HG03460 (cell line): ENCODE data around the gene ADGRG6.

Experiments
- ATAC-seq: cut with Tn5 transposase; IDR thresholded peaks from one replicate; pipeline ENCODE4 v1.9.1; 2021; ENCODE audit not compliant: unreplicated experiment

Gene ADGRG6

DNA sequence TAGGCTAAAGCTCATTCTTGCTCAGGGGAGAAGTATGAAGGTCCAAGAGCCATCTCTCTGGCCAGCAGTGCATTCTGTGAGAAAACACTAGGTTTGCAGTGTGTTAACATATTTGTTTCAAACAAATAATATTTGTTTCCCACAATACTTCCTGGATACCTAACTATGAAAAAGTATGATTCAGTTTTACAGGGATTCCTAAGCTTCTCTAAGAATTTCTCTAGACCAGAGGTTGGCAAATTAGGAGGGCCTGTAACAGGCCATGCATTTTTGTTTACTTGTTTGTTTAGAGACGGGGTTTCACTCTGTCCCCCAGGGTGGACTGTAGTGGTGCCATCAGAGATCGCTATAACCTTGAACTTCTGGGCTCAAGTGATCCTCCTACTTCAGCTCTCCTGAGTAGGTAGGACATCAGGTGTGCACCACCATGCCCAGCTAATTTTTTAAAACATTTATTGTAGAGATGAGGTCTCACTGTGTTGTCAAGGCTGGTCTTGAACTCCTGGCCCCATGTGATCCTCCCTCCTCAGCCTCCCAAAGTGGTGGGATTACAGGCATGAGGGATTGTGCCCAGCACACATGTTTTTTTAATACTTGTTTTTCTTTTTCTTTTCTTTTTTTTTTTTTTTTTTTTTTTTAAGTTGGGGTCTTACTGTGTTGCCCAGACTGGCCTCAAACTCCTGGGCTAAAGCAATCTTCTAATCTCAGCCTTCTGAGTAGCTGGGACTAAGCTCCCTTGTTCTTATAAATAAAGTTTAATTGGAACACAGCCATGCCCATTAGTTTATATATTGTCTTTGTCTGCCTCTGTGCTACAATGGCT is 71.7 kb downstream of the ADGRG6 start:
- no peak for ATAC-seq

GRCh38 chr6:142374091-142374770 is 72.4 kb downstream of the ADGRG6 start:
- no peak for ATAC-seq

GRCh38 chr6:142374965-142375733 is 73.3 kb downstream of the ADGRG6 start:
- no peak for ATAC-seq

GRCh38 chr6:142376115-142376514 is 74.3 kb downstream of the ADGRG6 start:
- ATAC-seq: no peak

DNA sequence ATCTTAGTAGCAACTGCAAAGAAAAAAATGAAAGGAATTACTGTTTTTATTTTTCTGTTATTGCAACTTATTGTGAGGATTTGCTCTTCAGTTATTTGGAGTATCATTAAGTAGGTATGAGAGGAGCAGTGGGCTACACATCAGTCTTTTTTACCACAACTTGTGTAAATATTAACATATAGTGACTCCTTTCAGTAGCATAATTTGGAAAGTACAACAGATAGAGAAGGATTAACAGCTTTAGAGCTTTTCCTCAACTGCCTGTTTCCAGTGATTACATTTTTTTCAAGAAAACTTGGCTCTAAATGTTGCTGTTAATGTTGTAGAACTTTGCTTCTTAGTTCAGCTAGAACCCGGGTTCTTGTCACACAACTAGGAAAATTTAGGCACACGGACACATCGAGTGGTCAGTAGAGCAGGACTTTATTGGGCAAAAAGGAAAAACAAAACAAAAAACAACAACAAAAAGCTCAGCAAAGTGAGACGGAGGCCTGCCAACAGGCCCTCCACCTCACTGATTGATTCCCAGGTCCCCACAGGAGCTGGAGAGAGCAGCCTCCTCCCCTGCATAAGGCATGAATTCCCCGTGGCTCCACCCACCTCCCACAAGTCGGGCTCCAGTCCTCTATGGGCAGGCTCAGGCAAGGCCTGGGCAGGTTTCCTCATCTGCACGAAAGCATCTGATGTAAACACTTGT is 75.1 kb downstream of the ADGRG6 start:
- no peak for ATAC-seq

DNA sequence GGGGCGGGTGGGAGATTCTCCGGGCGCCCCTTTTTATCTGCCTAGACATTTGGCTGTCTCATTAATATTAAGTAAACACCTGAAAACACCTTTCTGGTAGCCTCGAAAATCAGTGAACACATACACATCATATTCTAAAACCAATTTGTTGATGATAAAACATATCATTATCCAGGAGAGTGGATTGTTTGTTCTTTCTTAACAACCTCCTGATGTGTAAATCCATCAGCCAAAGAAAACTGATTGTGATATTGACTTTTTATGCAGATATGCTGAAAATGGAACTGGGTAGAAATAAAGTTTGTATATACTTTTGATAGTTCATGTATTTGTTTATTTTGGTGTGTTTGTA is 75.7 kb downstream of the ADGRG6 start:
- no peak for ATAC-seq

DNA sequence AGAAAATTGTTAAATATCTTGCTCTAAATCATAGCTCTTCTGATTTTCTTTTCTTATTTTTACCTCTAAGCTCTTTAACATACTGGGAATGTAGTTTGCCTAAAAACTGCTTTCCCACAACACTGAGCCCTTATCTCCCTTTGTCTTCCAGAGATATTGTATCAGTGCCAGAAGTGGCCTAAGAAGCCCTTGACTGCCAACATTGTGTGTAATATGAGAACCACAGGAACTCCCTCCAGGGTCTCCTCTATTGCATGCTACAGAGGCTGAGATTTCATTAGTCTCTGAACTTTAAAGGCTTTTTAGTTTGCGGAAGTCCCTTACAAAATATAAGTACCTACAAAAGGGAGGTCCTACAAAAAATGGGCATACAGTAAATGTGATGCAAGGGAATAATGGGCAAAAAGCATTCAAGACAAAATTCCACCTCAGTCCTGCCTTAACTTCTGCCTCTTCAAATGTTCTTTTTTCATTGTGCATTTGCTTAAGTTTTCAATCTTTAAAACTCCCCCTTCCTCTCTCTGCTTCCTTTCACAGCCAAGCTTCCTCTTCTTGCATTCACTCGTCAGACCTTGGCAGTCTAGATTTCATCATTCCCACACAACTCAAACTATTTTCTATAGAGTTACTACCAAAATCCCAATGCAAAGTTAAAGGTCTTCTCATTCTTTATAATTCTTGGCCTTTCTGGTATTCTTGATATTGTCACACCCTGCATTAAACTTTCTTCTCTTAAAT is 76.5 kb downstream of the ADGRG6 start:
- no peak for ATAC-seq

DNA sequence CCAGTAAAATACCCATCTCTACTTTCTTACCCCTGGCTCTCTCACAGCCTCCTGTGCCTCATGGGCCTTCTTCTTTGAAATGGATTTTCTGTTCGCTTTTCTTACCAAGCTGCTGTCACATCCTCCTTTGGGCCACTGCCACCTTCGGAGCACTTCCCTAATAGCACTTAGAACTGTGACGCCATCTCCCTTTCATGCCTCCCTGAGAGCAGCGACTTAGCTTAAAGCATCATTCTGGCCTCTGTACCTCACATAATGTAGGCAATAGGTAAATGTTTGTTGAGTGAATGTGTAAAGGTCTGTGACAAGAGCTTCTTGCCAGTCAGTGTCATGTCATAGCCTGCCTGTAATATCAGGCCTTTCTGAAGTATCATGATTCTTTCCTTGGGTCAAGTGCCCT is 78.8 kb downstream of the ADGRG6 start:
- no peak for ATAC-seq

DNA sequence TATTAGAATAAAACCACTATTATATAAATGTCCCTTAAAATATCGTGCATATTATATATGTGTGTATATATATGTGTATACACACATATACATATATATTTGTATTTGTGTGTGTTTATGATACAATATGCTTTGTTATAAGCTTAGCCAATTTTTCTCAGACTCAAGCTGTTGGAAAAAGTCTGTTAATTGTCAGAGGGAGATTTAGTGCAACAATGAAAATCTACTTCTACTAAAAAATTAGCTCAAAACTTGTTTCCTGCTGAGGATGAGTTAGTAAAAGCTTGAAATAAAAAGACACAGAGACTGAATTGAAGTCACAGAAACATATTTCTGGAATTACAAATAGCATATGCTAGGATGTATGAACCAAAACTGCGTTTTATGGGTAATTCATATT is 79.4 kb downstream of the ADGRG6 start:
- ATAC-seq: no peak

- no peak for ATAC-seq
Observed at GRCh38 chr6:142381845-142382378, 80.1 kb downstream of the ADGRG6 start.

DNA sequence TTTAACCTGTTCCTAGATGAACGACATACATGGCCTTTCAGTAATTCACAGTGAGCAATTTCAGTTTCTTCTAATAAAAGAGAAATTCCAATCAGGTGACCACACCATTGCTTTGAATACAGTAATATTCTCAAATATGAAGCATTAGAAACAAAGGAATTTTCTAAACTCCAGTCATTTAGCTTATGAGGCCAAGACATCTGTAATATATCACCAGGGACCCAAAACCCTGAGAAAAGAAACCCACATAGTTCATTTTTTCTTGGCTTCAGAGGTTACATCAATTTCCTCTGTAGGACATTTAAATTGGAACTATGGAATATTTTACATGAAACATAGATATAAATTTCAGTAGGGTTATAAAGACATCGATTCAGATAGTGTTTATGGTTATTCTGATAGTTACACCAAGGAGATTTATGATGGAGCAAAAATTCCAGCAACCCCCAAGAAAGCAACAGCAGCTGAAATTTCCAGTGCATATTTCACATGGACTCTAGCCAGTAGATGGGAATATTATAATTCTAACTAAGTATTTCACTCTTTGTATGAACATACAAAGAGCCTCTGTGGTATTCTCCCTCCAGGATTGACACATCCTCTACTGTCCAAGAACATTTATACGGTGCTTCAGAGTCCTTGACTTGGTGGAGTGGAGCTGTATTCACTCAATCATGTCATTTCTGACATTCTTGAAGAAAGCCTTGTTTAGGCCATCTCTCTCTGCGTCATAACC is 82.9 kb downstream of the ADGRG6 start:
- ATAC-seq: no peak

DNA sequence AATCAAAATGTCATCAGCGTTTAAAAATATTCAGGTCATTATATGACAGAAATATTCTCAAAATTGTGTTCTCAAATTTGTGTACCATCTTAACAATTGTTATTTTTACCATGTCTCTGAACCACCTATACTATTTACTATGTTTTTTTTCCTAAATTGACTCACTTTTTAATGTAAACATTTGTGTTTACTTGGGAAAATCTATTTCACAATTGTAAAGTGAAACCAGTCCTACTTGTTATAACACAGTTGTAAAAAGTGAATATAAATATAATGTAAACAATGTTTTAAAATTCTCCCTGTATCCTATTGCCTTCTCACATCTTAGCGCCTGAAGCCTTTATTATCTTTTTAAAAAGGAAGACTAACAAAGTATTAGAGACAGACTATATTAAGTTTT is 83.5 kb downstream of the ADGRG6 start:
- no peak for ATAC-seq

DNA sequence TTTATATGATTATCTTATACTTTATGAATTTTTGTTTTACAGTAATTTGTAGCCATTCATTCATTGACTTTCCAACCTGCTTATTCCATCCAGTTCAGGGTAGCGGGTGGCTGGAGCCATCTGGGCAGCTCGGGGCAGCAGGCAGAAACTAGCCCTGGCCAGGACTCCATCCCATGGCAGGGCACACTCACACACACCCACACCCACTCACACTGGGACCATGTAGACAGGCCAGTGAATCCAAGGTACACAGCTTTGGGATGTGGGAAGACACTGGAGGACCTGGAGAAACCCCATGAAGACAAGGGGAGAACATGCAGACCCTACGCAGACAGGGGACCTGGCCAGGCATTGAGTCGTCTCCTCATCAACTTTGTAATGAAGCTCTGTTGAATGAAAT is 84.8 kb downstream of the ADGRG6 start:
- no peak for ATAC-seq

GRCh38 chr6:142387997-142388815 is 86.4 kb downstream of the ADGRG6 start:
- no peak for ATAC-seq

- peak; percentile 9 for ATAC-seq
Observed at GRCh38 chr6:142395266-142395665, 93.5 kb downstream of the ADGRG6 start.

- ATAC-seq: peak; percentile 96
Observed at GRCh38 chr6:142395768-142396231, 94.0 kb downstream of the ADGRG6 start.

- no peak for ATAC-seq
Observed at GRCh38 chr6:142398353-142398752, 96.5 kb downstream of the ADGRG6 start.

DNA sequence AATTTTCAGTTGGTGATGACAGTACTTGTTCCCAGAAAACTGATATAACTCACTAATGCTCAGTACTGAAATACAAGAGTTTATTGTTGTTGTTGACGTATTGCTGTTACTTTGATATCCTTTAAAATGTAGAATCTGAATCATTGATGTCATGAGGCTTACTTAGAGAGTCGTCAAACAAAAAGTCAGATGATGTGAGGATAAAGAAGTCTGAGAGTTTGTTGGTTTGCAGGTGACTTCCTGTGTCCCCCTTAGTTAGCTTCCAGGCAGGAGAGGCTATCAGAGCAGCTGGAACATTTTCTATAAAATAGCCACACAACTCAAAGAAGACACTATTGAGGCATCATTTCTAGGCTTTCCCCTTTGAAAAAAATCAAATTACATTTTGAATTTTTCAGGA is 97.9 kb downstream of the ADGRG6 start:
- ATAC-seq: no peak

GRCh38 chr6:142400495-142400894 is 98.7 kb downstream of the ADGRG6 start:
- ATAC-seq: no peak
